ENCODE results near the gene GPR107.
"Not testable (repeated sequence)": the region's sequence is repeated elsewhere in the genome, so short reads cannot be mapped to it uniquely, and the experiment has no call there.

The GPR107 gene

DNA sequence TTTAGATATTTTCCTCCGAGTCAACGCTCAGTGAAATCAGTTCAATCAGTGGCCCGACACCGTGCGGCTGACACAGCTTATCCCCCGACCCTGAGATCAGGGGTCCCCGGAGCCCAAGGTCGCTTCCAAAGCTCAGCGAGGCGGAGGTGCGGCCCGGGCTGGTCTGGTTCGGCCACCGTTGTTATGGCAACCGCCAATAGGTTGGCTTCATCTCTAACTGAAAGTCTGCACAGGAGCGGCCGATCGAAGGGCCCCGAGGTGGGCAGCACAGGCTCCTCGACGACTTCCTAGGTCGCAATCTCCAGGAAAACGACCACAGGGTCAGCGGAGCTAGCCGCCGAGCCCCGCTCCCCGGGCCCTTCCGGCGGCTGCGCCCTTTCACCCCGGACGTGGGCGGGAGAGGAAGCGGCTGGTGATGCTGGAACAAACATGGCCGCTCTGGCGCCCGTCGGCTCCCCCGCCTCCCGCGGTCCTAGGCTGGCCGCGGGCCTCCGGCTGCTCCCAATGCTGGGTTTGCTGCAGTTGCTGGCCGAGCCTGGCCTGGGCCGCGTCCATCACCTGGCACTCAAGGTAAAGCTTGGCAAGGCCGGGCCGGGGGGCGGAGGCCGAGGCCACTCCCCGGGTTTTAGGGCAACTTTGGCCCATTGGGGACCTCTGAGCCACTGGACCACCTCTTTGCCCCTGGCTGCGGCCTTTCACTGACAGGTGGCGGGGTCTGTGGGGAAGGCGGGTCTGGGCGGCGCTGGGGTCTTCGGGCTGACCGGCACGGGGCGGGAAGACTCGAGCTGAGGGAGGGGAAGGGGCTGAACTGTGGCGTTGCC is at the start of gene GPR107:
Gene GPR107, plus strand, starts transcription at position 403 of the 821 bp plus-strand sequence. Its CDS starts 27 bp downstream, at position 430.
- no peak for DNase-seq (ENCODE audit: low read depth)
- peak within 1 kb of the TSS; percentile 95 for H3K4me3 ChIP-seq (ENCODE audit: low read depth, low read length)

DNA sequence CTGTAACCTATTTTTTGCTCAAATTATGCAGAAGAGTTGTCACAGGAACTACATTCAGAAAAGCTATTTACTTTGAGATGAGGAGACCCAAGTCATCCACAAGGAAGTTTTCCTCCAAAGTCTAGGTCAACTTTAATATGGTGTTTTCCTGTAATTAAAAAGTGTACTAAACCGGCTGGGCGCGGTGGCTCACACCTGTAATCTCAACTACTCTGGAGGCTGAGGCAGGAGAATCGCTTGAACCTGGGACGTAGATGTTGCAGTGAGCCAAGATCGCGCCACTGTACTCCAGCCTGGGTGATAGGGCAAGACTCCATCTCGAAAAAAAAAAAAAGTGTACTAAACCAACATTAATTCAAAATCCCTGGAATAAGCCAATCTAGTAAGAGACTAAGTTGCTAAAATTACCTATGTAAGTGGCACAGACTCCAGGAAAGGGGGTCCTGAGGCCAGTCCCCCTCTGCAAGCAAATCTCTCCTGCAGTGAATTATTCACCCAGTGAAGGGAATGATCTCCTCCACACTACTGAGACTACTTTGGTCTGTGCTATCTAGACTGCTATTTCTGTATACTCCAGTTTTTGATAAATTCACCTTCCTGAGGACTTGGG is 49.7 kb upstream of the GPR107 start:
- no peak for DNase-seq (ENCODE audit: low read depth)
- H3K4me3 ChIP-seq (ENCODE audit: low read depth, low read length) = no peak overlapping the region

DNA sequence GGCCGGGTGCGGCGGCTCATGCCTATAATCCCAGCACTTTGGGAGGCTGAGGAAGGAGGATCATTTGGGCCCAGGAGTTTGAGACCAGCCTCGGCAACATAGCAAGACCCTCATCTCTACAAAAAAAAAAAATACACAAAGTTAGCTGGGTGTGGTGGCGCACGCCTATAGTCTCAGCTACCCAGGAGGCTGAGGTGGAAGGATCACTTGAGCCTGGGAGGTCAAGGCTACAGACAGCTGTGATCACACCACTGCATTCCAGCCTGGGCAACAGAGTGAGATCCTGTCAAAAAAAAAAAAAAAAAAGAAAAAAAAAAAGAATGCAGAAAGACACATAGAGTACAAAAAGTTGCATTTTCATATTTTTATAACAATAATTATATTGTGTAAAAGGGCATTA is 46.8 kb upstream of the GPR107 start:
- not testable (repeated sequence) for H3K4me3 ChIP-seq (ENCODE audit: low read depth, low read length); DNase-seq (ENCODE audit: low read depth)

DNA sequence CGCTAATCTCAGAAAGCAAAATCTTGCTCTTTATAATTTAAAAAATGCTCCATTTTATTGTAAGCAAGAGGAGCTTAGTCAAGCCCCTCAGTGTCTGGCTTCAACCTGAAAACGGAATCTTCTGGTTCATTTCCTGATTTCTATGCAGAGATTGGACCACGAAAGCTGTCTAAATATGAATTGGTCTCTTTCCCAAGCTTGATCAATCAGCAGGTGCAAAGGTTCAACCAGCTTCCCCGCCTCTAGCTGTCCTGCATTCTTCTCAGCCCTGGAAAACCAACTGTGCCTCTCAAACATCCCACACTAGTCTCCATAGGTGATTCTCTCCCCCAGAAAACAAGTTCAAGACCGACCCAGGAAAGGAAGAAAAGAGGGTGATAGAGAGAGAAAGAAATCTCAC is 45.2 kb upstream of the GPR107 start:
- DNase-seq (ENCODE audit: low read depth) = no peak
- no peak overlapping the region for H3K4me3 ChIP-seq (ENCODE audit: low read depth, low read length)

DNA sequence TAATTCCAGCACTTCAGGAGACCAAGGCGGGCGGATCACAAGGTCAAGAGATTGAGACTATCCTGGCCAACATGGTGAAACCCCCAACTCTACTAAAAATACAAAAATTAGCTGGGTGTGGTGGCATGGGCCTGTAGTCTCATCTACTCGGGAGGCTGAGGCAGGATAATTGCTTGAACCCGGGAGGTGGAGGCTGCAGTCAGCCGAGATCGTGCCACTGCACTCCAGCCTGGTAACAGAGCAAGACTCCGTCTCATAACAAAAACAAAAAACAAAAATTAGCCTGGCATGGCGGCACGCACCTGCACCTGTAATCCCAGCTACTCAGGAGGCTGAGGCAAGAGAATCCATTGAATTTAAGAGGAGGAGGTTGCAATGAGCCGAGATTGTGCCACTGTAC is 44.2 kb upstream of the GPR107 start:
- DNase-seq (ENCODE audit: low read depth); H3K4me3 ChIP-seq (ENCODE audit: low read depth, low read length): not testable (repeated sequence)

DNA sequence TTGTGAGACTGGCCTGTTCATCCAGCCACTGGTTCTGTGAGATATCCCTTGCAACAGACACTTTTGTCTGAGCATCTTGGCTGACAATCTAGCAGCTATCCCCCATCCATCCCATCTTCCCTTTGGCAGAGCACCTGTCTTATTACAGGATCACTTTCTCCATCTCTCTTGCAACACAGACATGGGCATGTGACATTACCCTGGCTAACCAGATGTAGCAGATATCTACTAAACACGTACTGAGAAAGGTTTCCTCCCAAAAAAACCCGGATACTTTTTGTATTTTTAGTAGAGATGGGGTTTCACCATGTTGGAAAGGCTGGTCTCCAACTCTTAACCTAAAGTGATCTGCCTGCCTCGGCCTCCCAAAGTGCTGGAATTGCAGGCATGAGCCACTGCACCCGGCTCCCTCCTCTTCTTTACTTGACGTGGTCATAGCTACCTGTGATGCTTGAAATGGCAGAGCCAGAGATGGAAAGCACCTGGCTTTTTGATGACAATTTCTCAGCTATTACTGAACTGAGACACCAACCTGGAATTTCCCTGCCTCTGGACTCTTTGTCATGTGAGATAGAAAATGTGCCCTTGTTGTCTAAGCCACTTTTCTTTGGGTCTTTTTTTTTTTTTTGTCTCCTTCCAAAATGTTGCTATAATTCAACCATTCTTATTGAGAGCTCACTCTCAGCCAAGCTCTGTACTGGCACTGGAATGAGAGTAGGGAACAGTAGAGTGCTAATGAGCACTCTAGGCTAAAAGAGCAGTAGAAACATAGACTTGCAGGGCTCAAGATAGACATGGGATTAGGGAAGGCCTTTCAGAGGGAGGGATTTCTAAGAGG is 43.3 kb upstream of the GPR107 start:
- no peak for DNase-seq (ENCODE audit: low read depth)
- no peak overlapping the region for H3K4me3 ChIP-seq (ENCODE audit: low read depth, low read length)

DNA sequence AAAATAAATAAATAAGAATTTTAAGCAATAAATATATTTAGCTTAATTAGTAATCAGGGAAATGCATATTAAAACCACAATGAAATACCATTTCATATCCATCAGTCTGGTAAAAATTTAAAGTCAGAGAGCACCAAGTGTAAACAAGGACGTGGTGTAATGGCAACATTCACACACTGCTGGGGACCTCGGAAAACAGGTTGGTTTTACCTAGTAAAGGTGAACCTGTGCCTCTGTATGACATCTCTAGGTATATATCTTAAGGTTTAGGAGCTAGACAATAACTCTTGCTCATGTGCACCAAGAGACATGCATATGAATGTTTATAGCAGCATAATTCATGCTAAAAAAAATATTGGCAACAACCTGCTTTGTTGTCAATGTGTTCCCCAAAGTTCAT is 40.4 kb upstream of the GPR107 start:
- H3K4me3 ChIP-seq (ENCODE audit: low read depth, low read length) = no peak overlapping the region
- no peak for DNase-seq (ENCODE audit: low read depth)

DNA sequence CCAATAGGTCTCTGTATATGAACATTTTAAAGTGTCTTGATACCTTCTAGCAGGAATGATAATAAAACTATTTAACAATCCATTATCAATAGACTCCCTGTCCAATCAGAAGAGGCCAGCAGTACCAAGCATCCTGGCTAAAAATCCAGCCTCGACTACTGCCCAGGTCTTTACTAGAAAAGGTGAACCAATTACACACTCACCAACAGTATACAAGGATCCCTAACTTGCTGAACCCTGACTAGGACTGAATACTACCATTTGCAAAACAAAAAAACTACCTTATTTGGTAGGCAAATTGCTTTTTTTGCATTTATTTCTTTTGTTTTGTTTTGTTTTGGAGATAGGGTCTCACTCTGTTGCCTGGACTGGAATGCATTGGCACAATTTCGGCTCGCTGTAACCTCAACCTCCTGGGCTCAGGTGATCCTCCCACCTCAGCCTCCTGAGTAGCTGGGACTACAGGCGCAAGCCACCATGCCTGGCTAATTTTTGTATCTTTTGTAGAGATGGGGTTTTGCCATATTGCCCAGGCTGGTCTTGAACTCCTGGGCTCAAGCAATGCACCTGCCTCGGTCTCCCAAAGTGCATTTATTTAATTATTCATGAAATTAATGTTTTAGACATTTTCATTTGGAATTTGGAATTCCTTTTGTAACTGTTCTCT is 38.2 kb upstream of the GPR107 start:
- no peak overlapping the region for H3K4me3 ChIP-seq (ENCODE audit: low read depth, low read length)
- no peak for DNase-seq (ENCODE audit: low read depth)

DNA sequence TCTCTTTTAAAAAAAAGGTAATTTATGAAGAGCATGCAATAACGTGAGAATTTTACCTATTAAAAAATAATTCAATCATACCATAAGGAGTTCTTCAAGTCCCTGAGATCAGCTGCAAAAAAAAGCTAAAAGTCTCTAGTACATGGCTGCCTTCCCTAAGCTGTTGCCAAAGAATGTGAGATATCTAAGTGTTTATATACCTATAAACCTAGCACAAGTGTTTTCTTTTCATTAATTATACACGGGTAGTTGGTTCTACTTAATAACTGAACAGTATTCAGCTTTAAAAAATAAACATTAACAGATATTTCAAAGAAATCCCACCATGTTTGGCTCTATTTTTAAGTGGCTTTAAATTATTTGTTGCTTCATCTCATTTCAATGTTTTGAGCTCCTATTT is 36.6 kb upstream of the GPR107 start:
- no peak overlapping the region for H3K4me3 ChIP-seq (ENCODE audit: low read depth, low read length)
- DNase-seq (ENCODE audit: low read depth) = no peak

DNA sequence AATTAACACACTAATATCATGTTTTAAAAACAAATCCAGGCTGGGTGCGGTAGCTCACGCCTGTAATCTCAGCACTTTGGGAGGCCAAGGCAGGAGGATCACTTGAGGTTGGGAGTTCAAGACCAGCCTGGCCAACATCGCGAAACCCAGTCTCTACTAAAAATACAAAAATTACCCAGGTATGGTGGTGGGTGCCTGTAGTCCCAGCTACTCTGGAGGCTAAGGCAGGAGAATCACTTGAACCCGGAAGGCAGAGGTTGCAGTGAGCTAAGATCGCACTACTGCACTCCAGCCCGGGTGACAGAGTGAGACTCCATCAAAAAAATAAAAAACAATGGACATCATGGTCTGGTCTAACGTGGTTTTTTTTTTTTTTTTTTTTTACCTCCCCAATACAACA is 36.2 kb upstream of the GPR107 start:
- H3K4me3 ChIP-seq (ENCODE audit: low read depth, low read length); DNase-seq (ENCODE audit: low read depth): not testable (repeated sequence)

DNA sequence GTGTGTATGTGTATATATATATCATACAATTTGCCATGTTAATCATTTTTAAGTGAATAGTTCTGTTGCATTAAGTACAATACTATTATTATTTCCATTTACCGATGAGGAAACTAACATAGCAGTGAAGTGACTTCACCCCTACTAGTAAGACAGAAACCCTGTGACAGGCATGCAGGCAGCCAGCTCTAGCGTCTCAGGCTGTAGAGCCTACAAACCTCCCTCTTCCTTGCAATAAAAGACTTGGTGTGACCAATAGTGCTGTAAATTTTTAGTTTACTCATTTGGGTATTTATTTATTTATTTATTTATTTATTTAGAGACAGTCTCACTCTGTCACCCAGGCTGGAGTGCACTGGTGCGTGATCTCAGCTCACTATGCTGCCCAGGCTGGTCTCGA is 35.4 kb upstream of the GPR107 start:
- DNase-seq (ENCODE audit: low read depth) = no peak
- H3K4me3 ChIP-seq (ENCODE audit: low read depth, low read length) = no peak overlapping the region

DNA sequence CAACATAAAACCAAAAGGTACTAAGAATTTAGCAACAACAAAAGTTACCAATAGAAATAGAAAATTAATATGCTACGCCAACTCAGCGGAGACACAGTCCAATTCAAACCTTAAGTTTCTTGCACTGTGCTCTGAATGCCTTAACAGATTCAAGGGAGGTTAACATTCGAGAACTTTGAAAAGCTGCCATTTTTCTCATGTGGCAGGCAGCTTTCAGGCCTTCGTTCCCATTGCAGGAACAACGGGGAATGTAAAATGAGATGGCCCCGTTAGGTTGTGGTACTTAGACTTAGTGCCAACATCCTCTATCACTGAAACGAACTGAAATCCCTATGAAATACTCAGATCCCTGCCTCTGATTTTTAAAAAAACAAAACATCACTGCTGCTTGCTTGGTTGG is 33.1 kb upstream of the GPR107 start:
- H3K4me3 ChIP-seq (ENCODE audit: low read depth, low read length) = no peak overlapping the region
- DNase-seq (ENCODE audit: low read depth) = no peak

DNA sequence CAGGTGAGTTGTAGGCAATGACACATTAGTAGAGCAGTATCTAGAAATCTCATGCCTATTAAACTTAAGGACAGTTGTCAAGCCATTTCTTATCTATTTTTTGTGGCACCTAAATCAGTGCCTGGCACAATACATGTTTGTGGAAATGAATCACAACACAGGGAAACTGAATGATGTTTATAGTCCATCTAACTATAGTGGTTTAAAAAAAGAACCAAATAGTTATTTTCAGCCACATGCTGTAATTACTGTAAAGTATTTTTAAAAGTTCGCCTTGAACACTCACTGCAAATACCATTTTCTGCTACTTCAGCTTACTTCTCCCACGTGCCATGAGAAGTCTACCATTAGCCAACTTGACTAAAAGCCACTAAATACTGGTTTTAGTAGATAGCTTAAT is 32.6 kb upstream of the GPR107 start:
- H3K4me3 ChIP-seq (ENCODE audit: low read depth, low read length) = no peak overlapping the region

DNA sequence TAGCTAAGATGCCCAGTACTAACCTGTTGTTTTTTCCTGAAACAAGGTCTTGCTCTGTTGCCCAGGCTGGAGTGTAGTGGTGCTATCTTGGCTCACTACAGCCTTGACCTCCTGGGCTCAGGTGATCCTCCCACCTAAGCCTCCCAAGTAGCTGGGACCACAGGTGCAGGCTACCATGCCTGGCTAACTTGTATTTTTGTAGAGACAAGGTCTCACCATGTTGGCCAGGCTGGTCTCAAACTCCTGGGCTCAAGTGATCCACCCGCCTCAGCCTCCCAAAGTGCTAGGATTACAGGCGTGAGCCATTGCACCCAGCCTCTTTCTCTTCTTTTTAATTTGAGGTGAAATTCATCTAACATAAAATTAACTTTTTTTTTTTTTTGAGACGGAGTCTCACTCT is 31.9 kb upstream of the GPR107 start:
- H3K4me3 ChIP-seq (ENCODE audit: low read depth, low read length); DNase-seq (ENCODE audit: low read depth): not testable (repeated sequence)

More for the DNA sequence above, 32.6 kb upstream of the GPR107 start:
- no peak for DNase-seq (ENCODE audit: low read depth)

DNA sequence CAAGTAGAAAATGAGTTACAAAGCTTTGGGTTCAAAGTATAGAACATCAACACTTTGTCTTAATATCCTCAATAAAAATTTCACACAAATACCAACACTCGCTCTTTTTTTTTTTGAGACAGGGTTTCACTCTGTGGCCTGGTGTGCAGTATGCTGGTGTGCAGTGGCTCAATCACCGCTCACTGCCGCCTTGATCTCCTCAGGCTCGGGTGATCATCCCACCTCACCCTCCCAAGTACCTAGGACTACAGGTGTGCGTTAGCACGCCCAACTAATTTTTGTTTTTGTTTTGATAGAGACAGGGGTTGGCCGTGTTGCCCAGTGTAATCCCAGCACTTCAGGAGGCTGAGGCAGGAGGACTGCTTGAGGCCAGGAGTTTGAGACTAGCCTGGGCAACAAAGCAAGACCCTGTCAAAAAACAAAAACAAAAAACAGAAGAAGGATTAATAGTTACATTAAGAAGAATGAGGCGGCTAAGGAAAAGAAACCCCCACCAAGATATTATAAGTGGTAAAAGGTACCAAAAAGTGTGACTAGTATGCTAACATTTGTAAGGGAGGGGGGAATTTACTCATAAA is 31.1 kb upstream of the GPR107 start:
- no peak overlapping the region for H3K4me3 ChIP-seq (ENCODE audit: low read depth, low read length)
- DNase-seq (ENCODE audit: low read depth) = no peak

DNA sequence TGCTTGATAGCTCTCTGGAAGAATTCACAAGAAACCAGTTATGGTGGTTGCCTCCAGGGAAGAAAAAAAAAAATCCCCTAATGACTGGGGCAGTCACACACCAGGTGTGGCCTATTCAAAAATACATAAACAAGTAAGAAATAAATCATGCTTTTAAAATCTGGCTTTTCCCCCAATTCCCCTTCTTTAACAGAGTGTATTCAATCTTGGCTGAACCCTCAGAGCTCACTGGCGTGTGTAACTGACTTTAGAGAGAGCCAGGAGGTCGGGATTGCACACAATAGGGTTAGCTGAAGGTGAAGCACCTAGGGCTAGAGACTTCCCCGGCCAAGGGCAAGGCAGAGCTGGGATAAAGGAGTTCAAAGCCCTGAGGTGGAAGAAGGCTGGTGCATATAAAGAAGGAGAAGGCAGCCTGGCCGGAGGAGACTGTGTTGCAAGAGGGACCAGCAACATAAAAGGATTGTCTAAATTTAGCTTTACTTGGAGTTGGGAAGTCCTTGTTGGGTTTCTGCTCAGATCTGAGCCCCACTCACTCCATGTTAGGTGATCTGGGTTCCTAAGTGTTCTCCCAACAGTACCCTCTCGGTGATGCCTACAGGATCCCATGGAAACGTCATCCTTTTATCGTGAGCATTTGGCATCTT is 30.4 kb upstream of the GPR107 start:
- no peak for DNase-seq (ENCODE audit: low read depth)
- H3K4me3 ChIP-seq (ENCODE audit: low read depth, low read length) = no peak overlapping the region

DNA sequence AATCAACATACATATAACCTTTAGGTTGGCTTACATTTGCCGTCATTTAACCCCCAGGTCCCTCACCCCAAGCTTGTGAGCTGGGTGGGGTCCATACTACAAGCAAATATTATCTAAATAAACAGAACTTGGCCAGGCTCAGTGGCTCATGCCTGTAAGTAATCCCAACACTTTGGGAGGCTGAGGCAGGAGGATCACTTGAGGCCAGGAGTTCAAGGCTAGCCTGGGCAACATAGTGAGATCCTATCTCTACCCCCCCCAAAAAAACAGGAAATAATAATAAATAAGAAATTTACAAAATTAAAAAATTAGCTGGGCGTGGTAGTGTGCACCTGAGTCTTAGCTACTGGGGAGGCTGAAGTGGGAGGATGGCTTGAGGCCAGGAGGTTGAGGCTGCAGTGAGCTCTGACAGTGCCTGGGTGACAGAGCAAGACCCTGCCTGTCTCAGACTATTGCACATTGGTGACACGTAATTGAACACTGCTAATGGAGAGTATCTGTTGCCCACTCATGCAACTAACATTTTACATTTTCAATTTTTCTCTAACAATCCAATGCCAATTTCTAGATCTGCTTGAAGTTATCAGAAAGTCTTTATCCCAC is 29.6 kb upstream of the GPR107 start:
- H3K4me3 ChIP-seq (ENCODE audit: low read depth, low read length) = no peak overlapping the region
- no peak for DNase-seq (ENCODE audit: low read depth)

DNA sequence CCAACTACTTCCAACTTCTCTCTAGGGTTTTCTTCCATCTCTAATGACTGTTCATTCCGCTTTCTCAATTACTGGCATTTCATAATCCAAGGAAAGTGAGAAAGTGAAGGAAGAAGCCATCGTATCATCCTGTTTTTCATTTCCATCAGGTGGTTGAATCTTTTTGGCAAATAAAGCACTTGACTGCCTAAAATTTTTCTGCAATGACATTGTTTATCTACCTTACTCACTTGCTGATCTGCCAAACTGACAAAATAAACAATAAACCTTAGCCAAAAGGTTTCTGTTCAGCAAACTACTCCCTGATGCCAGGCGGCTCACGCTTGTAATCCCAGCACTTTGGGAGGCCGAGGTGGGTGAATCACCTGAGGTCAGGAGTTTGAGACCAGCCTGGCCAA is 29.1 kb upstream of the GPR107 start:
- no peak for DNase-seq (ENCODE audit: low read depth)
- H3K4me3 ChIP-seq (ENCODE audit: low read depth, low read length) = no peak overlapping the region

Data from skeletal muscle cell (primary cell).